H1 (cell line): ENCODE measurements around the gene PAFAH1B1. TPM values are rescaled to one million over a fixed set of nuclear protein-coding genes. Genes with fewer than 3 reads are reported as not detected.

Source experiments
- CTCF ChIP-seq, 3 experiments: IDR thresholded peaks; 1 replicate in 2 of 3; 2 replicates in 1 of 3; pipeline versions ENCODE4 v1.5.1 to v1.6.1; 2011; ENCODE audit warnings: low read length in 3 of 3, mild to moderate bottlenecking in 3 of 3, inconsistent platforms in 2 of 3, low read depth in 1 of 3, moderate library complexity in 1 of 3; ENCODE audit not compliant: insufficient read depth in 1 of 3; ENCODE audit errors: control extremely low read depth in 1 of 3
- NANOG ChIP-seq: IDR thresholded peaks from 2 replicates; pipeline ENCODE4 v1.6.1; 2011; ENCODE audit warnings: low read length, low read depth, mild to moderate bottlenecking, inconsistent platforms; ENCODE audit not compliant: insufficient read depth, poor library complexity, severe bottlenecking
- ZNF274 ChIP-seq: IDR thresholded peaks from 2 replicates; pipeline ENCODE4 v1.7.0; 2012; ENCODE audit warnings: low read length, borderline replicate concordance; ENCODE audit errors: extremely low read depth
- polyA plus RNA-seq, 7 experiments: library from polyadenylated mRNA; depleted of rRNA in 3 of 7; stranded (reverse) in 5 of 7; unstranded in 2 of 7; fragments of >200 nt in 5 of 7; fragments of 200-250 nt in 2 of 7; gene quantifications; 1 replicate in 5 of 7; 2 replicates in 1 of 7; 4 replicates in 1 of 7; pipeline versions ENCODE4 v1.2.1 to v1.2.3, GENCODE V29; 2011 to 2013; ENCODE audit warnings: missing spikeins in 2 of 7, mixed read lengths in 2 of 7
- total RNA-seq: library from RNA; stranded (reverse); fragmentation: NEBNext Ultra II Directional; extraction: Animal tissue kit (Norgen Biotek cat#: 25700); gene quantifications from 2 replicates; pipeline ENCODE4 v1.2.1, GENCODE V29; 2021

The PAFAH1B1 gene
- total and polyA plus RNA-seq, 2 of the 8 experiments (the other 6 are each of a cell fraction or from before 2014, with no cell fraction given) = 42.0 to 152 TPM

- TF ChIP-seq ZNF274 (no peak), NANOG (no peak), CTCF (IDR thresholded peaks at IDR 0.05; ENCODE audit: control extremely low read depth in 1 of 3, insufficient read depth in 1 of 3, low read depth in 1 of 3, low read length in 3 of 3) (no peak)
These were observed 106.6 kb downstream of the PAFAH1B1 start (continued) for GRCh38 chr17:2700030-2700490.
